Stimulated activated naive CD8-positive, alpha-beta T cell treated with anti-CD3 and anti-CD28 coated beads, Interleukin-15, amount 100 ng/mL, for 72 hours (primary cell): ENCODE results near the gene CDH4.

Experiments
- ATAC-seq: fragments of 150-1000 bp; cut with Tn5 transposase; 2 replicates; pipeline ENCODE4 v1.10.0; 2021; ENCODE audit warnings: mild to moderate bottlenecking, moderate library complexity
- DNase-seq, 2 donors: peaks; one replicate each; pipeline ENCODE4 v3.0.0; 2021 to 2022
- H3K27ac Mint-ChIP-seq, 2 donors: one replicate each; pipeline ENCODE4 v1.8.0; 2022; ENCODE audit warnings: mild to moderate bottlenecking in 2 of 2, mixed read lengths in 2 of 2, moderate library complexity in 2 of 2
- H3K27me3 Mint-ChIP-seq: one replicate; pipeline ENCODE4 v1.8.0; 2022; ENCODE audit warnings: mixed read lengths
- H3K4me1 Mint-ChIP-seq: one replicate; pipeline ENCODE4 v1.8.0; 2022; ENCODE audit warnings: mild to moderate bottlenecking, mixed read lengths
- H3K4me3 Mint-ChIP-seq, 2 donors: one replicate each; pipeline ENCODE4 v1.8.0; 2022; ENCODE audit warnings: mild to moderate bottlenecking in 2 of 2, mixed read lengths in 2 of 2, moderate library complexity in 1 of 2
- H3K9me3 Mint-ChIP-seq, 2 donors: one replicate each; pipeline ENCODE4 v1.8.0; 2022; ENCODE audit warnings: mixed read lengths in 2 of 2

CDH4 gene

DNA sequence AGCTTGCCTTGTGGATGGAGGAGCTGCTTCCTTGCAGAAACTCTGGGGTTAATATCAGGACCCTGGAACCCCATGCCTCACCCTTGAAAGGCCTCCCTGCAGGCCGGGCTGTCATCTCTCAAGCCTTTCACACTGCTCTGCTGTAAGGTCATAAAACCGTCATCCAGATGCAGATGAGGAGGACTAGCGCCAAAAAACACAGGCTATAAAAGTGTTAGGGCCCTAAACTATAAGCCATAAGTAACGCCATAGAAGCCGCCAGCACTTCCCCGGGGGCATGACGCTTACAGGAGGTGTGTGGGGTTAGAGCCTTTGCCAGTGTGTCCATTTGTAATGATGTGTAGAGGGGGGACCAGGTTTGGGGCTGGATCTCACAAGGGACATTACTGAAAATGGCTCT, 47.6 kb downstream of the CDH4 start:
- Mint-ChIP-seq H3K4me1 (no peaks in the 10 kb centered on the region), H3K4me3 (no peak overlapping the region), H3K27me3 (no peaks in the 10 kb centered on the region), H3K27ac (no peak overlapping the region), H3K9me3 (no peaks in the 10 kb centered on the region)
- no peak for DNase-seq
- no peak for ATAC-seq

DNA sequence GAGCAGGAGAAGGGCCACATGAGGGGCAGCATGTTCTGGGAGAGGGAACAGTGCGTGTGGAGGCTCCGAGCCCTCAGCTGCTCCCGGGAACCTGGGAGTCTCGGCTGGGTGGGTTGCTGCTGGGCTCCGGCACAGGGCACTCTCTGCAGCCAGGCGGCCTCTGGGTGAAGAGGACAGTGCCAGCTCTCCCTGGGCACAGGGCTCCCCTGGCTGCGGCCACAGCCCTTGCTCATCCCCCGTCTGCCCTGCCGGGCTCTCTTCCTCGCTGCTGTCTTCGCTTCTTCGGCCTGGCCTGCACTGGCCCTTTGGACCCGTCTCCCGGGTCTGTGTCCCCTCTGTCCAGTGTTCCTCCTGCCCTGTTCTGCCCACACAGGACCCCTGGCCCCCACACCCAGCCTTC, 48.2 kb downstream of the CDH4 start:
- H3K4me1 Mint-ChIP-seq: no peaks in the 10 kb centered on the region
- H3K9me3 Mint-ChIP-seq: no peaks in the 10 kb centered on the region
- H3K4me3 Mint-ChIP-seq: no peak overlapping the region
- DNase-seq (no peak), ATAC-seq (no peak)
- no peaks in the 10 kb centered on the region for H3K27me3 Mint-ChIP-seq
- peak overlapping the region in 1 of 2 donors; percentile 79 for H3K27ac Mint-ChIP-seq

DNA sequence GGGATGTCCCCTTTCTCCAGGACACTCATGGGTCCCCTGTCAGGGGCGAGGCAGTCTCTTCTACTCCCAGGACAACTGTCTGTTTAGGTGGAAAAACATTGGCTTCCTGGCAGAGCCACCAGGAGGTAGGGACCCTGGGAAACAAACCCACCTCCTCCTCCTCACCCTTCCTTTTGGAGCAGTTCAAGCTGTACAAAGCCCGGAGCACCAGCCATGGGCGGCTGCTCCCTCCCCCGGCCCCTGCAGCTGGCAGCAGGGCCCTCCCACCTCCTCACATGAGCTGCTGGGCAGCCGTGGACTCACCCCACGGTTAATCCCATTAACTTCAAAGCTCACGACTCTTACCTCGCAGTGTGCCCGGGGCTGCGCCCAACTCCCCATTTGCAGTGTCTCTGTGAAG, 48.6 kb downstream of the CDH4 start:
- DNase-seq: no peak
- no peaks in the 10 kb centered on the region for H3K4me1 Mint-ChIP-seq
- no peaks in the 10 kb centered on the region for H3K9me3 Mint-ChIP-seq

DNA sequence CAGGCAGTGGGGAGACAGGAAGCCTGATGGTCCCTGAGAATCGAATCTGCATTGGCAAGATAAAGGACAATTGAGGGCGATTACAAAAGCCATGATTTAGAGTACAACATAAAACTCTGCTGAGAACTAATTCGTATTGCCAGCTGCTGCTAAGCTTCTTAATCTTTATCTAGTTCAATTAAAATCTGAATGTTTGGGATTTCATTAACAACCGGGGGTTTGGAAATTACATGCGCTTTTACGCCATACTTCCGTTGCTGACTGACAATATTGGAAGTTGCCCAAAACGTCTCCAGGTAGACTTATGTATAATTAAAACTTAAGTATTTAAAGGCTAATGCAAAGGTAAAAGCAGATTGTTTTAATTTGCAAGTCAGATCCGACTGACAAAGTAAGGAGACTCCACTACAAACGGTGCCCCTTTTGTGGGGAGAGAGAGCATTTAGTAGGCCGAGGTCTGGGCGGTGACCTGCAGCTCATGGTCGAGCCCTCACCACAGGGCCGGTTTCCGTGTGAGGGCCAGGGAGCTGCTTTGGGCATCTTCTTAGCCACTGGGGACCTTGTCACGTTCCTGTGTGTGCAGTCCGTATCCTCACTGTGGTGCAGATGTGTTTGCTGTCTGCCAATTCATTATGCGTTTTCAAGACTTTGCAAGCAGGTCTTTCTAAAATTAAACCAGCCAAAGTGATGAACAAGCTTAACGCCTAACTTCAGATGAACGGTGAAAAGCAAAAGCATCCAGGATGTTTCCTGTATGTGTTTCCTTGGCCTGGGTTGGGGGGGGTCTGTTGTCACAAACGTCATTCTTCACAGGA, 49.9 kb downstream of the CDH4 start:
- no peak overlapping the region for H3K27ac Mint-ChIP-seq
- H3K9me3 Mint-ChIP-seq: no peaks in the 10 kb centered on the region
- ATAC-seq (no peak), DNase-seq (no peak)
- no peaks in the 10 kb centered on the region for H3K27me3 Mint-ChIP-seq
- H3K4me3 Mint-ChIP-seq: no peak overlapping the region
- no peaks in the 10 kb centered on the region for H3K4me1 Mint-ChIP-seq

More for the DNA sequence above, 48.6 kb downstream of the CDH4 start:
- Mint-ChIP-seq H3K27me3 (no peaks in the 10 kb centered on the region), H3K4me3 (no peak overlapping the region), H3K27ac (peak overlapping the region in 1 of 2 donors; percentile 79)
- ATAC-seq: no peak

DNA sequence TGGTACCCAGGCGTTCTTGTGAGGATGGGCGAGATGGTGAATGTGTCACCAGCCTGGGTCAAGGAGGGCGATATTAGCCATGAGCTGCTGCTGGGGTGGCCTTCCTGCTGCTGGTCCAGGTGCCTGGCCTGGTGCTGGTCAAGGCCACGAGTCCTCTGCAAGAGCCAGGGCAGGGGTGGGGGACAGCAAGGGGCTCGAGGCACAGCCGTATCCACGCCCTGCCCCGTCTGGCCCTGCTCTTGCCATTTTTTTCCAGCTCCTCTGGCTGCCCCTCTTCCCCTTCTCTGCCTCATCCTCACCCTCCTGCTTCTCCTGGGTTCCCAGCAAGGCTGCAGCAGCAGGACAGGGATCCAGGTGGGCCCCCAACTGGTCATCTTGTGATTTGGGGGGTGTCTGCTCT, 51.2 kb downstream of the CDH4 start:
- H3K4me1 Mint-ChIP-seq: no peaks in the 10 kb centered on the region
- DNase-seq (no peak), ATAC-seq (no peak)
- H3K9me3 Mint-ChIP-seq: no peaks in the 10 kb centered on the region
- no peaks in the 10 kb centered on the region for H3K27me3 Mint-ChIP-seq
- H3K27ac Mint-ChIP-seq: no peak overlapping the region
- H3K4me3 Mint-ChIP-seq: no peak overlapping the region

DNA sequence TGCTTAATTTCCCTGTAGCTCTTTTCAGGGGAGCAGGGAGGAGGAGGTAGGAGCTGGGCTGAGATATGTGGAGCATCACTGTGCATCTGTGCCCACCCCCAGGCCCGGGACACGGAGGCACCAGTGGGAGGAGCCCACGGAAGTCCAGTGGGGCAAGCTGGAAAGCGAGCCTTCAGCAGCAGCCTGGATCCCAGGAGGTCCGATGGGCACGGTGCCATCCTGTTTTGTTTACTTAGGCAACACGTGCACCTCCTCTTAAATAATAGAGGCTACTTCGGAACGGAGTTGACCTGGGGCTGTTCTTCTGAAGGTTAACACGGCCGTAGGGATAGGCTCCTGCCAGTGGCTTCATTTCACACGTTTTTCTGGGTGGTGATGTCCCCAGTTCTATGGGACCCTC, 51.6 kb downstream of the CDH4 start:
- no peak for DNase-seq
- H3K27ac Mint-ChIP-seq: no peak overlapping the region
- H3K4me3 Mint-ChIP-seq: no peak overlapping the region
- ATAC-seq: no peak
- H3K27me3 Mint-ChIP-seq: no peaks in the 10 kb centered on the region
- H3K9me3 Mint-ChIP-seq: no peaks in the 10 kb centered on the region
- no peaks in the 10 kb centered on the region for H3K4me1 Mint-ChIP-seq

DNA sequence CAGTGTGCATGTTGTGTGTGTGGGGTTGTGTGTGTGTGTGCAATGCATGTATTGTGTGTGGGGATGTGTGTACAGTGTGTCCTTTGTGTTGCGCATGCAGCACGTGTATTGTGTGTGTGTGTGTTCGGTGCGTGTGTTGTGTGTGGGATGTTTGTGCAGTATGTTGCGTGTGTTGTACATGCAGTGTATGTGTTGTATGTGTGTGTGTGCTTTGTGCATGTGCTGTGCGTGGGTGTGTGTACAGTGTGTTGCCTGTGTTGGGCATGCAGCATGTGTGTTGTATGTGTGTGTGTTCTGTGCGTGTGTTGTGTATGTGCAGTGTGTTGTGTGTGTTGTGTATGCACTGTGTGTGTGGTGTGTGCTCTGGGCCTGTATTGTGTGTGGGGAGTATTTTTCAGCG, 52.7 kb downstream of the CDH4 start:
- Mint-ChIP-seq H3K27me3 (no peaks in the 10 kb centered on the region), H3K27ac (no peak overlapping the region), H3K9me3 (no peaks in the 10 kb centered on the region), H3K4me1 (no peaks in the 10 kb centered on the region), H3K4me3 (no peak overlapping the region)
- DNase-seq (no peak), ATAC-seq (no peak)

DNA sequence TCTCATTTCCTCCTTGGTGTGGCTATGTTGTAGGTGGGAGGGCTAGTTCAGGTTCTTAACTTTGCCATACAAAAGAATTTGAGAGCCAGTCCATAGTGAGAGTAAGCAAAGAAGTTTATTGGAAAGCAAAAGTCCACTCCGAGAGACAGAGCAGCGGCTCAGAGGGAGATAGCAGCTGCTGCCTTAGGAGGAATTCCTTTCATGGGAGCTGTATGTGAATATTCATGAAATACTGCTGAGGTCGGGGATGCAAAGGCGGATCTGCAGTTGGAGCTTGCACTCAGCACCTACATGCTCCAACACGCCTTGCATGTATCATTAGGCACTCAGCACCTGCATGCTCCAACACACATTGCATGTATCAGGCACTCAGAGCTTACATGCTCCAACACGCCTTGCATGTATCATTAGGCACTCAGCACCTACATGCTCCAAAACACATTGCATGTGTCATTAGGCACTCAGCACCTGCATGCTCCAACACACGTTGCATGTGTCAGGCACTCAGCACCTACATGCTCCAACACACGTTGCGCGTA, 54.9 kb downstream of the CDH4 start:
- Mint-ChIP-seq H3K4me1 (no peaks in the 10 kb centered on the region), H3K9me3 (peaks cover 3 to 4% of the 10 kb centered on the region in 2 donors), H3K4me3 (no peak overlapping the region), H3K27ac (no peak overlapping the region), H3K27me3 (no peaks in the 10 kb centered on the region)
- DNase-seq (no peak), ATAC-seq (no peak)

DNA sequence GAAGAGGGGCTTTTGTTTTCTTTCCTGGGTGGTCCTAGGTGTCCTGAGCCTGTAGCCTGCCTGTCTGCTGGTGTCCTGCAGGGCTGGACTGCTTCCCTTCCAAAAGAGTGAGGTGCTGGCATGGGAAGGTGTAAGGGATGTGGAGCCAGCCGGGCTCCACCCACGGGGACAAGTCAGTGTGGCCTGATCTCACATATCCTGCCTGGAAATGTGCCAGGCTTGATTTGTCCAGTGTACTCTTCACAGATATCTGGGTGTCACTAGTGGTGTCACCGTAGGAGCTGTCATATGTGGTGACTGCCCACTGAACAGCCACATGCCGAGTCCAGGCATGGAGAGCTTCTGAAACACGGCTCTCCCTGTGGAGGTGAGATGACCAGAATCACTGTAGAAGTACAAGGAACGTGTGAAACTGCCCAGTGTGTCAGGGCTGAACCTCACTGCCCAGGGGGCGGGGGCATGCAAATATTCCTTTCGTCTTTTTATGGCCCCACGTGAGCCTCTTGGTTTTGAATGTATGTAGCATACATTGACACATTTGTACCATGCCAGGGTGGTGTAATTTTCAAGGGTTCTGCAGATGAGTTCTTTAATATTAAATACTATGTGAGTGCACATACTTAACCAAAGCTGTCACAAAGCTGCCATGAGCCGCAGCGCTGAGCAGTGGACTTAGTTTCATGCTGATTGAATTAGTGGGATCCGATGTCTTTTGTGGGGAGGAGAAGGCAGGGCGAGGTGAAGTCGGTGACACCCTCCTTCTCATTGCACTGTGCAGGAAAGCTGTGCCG, 55.8 kb downstream of the CDH4 start:
- ATAC-seq: no peak
- DNase-seq: no peak
- Mint-ChIP-seq H3K4me1 (no peaks in the 10 kb centered on the region), H3K4me3 (no peak overlapping the region), H3K27ac (no peak overlapping the region), H3K9me3 (peaks cover 4 to 7% of the 10 kb centered on the region in 2 donors), H3K27me3 (no peaks in the 10 kb centered on the region)

DNA sequence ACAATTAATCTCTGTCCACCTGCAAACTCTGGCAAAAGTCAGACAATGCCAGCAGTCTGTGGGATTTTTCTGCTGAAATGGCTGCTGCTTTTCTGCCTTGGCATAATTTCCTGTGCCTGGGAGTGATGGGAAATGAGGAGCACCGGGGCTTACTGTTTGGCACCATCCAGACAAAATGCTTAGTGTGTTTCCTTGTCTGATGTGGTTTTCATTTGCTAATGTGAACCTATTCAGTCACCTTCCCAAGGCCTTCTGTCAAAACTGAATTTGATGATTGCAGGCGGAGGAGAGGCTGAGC, 56.4 kb downstream of the CDH4 start:
- no peaks in the 10 kb centered on the region for H3K27me3 Mint-ChIP-seq
- peaks cover 4 to 7% of the 10 kb centered on the region in 2 donors for H3K9me3 Mint-ChIP-seq
- ATAC-seq (no peak), DNase-seq (no peak)
- no peak overlapping the region for H3K4me3 Mint-ChIP-seq
- H3K4me1 Mint-ChIP-seq: no peaks in the 10 kb centered on the region
- no peak overlapping the region for H3K27ac Mint-ChIP-seq

DNA sequence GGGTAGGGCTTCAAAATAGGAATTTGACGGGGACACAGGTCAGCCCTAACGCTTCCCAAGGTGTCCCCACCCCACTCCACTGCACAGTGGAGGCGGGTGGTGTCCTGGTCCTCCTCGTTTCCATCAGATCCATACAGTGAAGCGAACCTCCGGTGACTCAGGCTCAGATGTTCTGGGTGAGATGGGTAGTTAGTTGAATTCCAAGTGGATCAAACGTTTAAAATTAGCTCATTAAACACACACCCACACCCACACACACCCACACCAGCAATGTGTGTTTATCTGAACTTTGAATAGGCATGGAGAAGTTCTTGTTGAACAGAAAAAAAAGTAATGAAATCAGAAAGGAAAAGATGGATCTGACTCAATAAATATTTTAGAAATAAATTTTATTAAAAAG, 58.9 kb downstream of the CDH4 start:
- Mint-ChIP-seq H3K27ac (no peak overlapping the region), H3K4me1 (no peaks in the 10 kb centered on the region), H3K4me3 (no peak overlapping the region), H3K9me3 (peaks cover 4 to 7% of the 10 kb centered on the region in 2 donors), H3K27me3 (no peaks in the 10 kb centered on the region)
- no peak for DNase-seq
- no peak for ATAC-seq

DNA sequence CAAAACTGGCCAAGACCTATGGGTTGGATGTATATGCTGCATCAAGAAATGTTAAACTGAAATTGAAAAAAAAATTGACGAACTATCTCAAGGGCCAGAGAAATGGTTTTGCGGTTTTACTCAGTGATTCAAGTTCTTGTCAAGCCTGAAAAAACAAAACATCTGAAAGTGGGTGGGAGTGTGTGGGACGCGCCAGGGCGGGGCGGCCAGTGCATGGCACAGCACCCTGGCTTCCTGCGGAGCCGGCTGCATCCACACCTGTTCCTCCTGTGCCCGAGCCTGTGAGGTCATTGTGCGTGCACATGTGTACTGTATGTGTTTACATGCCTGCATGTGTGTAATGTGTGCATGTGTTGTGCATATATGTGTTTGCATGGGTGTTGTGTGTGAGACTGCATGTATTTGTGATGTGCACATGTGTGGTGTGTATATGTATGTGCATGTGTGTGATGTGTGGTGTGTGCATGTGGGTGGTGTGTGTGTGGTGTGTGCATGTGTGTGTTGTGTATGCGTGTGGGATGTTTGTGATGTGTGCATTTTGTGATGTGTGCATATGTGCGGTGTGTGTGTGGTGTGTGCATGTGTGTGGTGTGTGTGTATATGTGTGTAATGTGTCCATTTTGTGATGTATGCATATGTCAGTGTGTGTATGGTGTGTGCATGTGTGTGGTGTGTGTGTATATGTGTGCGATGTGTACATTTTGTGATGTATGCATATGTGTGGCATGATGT, 59.8 kb downstream of the CDH4 start:
- Mint-ChIP-seq H3K27ac (no peak overlapping the region), H3K4me3 (no peak overlapping the region), H3K9me3 (peaks cover 4 to 7% of the 10 kb centered on the region in 2 donors), H3K4me1 (no peaks in the 10 kb centered on the region), H3K27me3 (no peaks in the 10 kb centered on the region)
- ATAC-seq (no peak), DNase-seq (no peak)

DNA sequence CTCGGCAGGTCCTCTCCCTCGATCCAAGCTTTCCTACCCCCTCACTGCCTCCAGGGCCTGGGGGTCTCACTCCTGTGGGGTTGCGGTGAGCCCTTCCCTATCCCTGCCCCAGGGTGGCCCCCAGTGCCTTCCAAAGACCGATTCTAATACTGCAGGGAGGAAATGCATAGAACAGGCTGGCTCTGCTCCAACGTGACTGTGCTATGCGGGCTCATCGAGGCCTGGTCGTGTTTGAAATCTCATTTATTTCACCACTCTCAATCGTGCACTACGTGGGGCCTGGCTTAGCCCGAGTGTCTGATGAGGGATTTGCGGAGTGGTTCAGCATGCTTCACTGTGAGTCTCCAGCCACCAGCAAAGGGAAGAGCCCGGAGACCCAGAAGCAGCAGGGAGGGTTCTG, 60.9 kb downstream of the CDH4 start:
- Mint-ChIP-seq H3K9me3 (peaks cover 4 to 7% of the 10 kb centered on the region in 2 donors), H3K27me3 (no peaks in the 10 kb centered on the region), H3K27ac (no peak overlapping the region), H3K4me3 (no peak overlapping the region), H3K4me1 (no peaks in the 10 kb centered on the region)
- ATAC-seq: no peak
- no peak for DNase-seq

DNA sequence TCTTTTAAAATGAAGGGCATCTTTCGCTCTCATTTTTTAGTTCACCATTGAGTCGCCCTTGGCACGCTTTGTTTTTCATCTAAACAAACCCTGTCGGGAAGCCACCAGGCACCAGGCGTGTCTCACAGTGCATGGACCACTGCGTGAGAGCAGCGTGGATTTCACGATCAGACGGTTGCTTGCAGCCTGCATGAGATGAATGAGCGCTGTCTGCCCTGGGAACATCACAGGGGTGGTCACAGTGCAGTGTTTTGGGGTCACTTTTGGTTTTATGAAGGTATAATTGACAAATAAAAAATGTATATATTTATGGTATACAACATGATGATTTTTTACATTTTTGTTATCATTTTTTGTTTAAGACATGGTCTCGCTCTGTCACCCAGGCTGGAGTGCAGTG, 61.3 kb downstream of the CDH4 start:
- Mint-ChIP-seq H3K27ac (no peak overlapping the region), H3K4me1 (no peaks in the 10 kb centered on the region), H3K9me3 (peaks cover 4 to 7% of the 10 kb centered on the region in 2 donors), H3K4me3 (no peak overlapping the region), H3K27me3 (no peaks in the 10 kb centered on the region)
- no peak for DNase-seq
- ATAC-seq: no peak

DNA sequence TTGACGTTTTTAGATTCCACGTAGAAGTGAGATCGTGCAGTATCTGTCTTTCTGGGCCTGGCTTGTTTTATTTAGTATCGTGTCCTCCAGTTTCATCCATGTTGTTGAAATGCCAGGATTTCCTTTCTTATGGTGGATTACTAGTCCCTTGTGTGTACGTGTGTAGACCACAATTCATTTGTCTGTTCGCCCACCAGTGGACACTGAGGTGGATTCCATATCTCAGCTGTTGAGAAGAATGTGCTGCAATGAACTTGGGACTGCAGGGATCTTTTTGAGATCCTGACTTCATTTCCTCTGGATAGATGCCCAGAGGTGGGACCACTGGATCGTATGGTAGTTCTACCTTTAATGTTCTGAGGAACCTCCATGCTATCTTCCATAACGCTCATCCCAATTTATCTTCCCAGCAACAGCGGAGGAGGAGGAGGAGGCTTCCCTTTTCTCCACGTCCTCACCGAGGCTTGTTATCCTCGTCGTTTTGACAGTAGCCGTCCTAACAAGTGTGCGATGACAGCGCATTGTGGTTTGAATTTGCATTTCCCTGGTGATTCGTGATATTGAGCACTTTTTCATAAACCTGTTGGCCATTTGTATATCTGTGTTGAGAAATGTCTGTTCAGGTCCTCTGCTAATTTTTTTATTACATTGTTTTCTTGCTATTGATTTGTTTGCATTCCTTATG, 62.4 kb downstream of the CDH4 start:
- Mint-ChIP-seq H3K4me3 (no peak overlapping the region), H3K4me1 (no peaks in the 10 kb centered on the region), H3K27me3 (no peaks in the 10 kb centered on the region), H3K9me3 (peaks cover 4 to 7% of the 10 kb centered on the region in 2 donors), H3K27ac (peak overlapping the region in 1 of 2 donors; percentile 70)
- no peak for DNase-seq
- ATAC-seq: no peak
